Cardiac muscle cell (in vitro differentiated cells and primary cell): Measurements from ENCODE around the gene ABHD16B. TPM values are rescaled to one million over a fixed set of nuclear protein-coding genes. Genes with fewer than 3 reads are reported as not detected.

Experiments
- DNase-seq, 2 donors: peaks; one replicate each; pipeline versions ENCODE4 v3.0.0 to v3.0.0-alpha.2; 2010 to 2017; ENCODE audit warnings: low read depth in 1 of 2, low spot score in 1 of 2
- H3K27ac ChIP-seq: fragments of 200-600 bp; sonication (generic); 2 replicates; pipeline ENCODE4 v1.5.1; 2016
- H3K27me3 ChIP-seq: fragments of 200-600 bp; sonication (generic); 2 replicates; pipeline ENCODE4 v1.6.0; 2016; ENCODE audit warnings: control low read depth
- H3K36me3 ChIP-seq: fragments of 200-600 bp; sonication (generic); 2 replicates; pipeline ENCODE4 v1.5.1; 2016; ENCODE audit warnings: control low read depth
- H3K4me1 ChIP-seq: fragments of 200-600 bp; sonication (generic); 2 replicates; pipeline ENCODE4 v1.8.1; 2017; ENCODE audit warnings: low read depth, mild to moderate bottlenecking, mixed run types
- H3K4me3 ChIP-seq: fragments of 200-600 bp; sonication (generic); 2 replicates; pipeline ENCODE4 v1.5.1; 2016; ENCODE audit warnings: mild to moderate bottlenecking
- H3K9me3 ChIP-seq: fragments of 200-600 bp; sonication (generic); 2 replicates; pipeline ENCODE4 v1.5.1; 2017; ENCODE audit warnings: low read depth, mild to moderate bottlenecking, control low read depth
- polyA plus RNA-seq: library from polyadenylated mRNA; unstranded; fragments of >200 nt; fragmentation: Nextera tagmentation; extraction: Ambion mirVana; gene quantifications from 2 replicates; pipeline ENCODE4 v1.2.1, GENCODE V29; 2016
- total RNA-seq: library from RNA; depleted of rRNA; stranded (reverse); fragments of >200 nt; gene quantifications from 2 replicates; pipeline ENCODE4 v1.2.3, GENCODE V29; 2016
- TF ChIP-seq, protein P1 (sequence below): IDR thresholded peaks from 2 replicates; pipeline ENCODE4 v1.5.1; 2012; ENCODE audit warnings: low read depth, mild to moderate bottlenecking, low read length

Gene ABHD16B
- total and polyA plus RNA-seq, 2 experiments from 2014 or later: 3.4 TPM; not detected in 1

DNA sequence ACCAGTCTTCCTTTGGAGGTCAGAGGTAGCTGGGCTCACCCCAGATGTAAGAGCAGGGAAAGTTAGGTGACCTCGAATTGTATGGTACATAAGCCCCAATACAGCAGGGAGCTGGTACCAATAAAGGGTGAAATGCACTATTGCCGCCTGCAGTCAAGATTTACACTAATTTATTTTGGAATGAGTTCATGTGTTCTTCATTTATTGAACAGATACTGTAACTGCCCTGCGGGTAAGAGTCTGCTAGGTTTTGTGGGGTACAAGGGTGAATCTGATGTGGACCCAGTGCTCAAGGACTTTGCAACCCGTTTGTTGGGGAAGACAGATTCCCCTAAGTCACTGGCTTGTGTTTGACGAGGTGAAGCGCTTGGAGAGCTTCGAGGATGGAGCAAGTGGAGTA, 31.1 kb downstream of the ABHD16B start:
- Histone ChIP-seq H3K4me1 (peaks cover 12% of the 10 kb centered on the region), H3K27ac (no peak overlapping the region), H3K4me3 (no peak overlapping the region), H3K9me3 (no peaks in the 10 kb centered on the region), H3K27me3 (no peaks in the 10 kb centered on the region), H3K36me3 (peaks cover 20% of the 10 kb centered on the region)
- DNase-seq: no peak
- TF ChIP-seq, protein P1, sequence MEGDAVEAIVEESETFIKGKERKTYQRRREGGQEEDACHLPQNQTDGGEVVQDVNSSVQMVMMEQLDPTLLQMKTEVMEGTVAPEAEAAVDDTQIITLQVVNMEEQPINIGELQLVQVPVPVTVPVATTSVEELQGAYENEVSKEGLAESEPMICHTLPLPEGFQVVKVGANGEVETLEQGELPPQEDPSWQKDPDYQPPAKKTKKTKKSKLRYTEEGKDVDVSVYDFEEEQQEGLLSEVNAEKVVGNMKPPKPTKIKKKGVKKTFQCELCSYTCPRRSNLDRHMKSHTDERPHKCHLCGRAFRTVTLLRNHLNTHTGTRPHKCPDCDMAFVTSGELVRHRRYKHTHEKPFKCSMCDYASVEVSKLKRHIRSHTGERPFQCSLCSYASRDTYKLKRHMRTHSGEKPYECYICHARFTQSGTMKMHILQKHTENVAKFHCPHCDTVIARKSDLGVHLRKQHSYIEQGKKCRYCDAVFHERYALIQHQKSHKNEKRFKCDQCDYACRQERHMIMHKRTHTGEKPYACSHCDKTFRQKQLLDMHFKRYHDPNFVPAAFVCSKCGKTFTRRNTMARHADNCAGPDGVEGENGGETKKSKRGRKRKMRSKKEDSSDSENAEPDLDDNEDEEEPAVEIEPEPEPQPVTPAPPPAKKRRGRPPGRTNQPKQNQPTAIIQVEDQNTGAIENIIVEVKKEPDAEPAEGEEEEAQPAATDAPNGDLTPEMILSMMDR: no peak

DNA sequence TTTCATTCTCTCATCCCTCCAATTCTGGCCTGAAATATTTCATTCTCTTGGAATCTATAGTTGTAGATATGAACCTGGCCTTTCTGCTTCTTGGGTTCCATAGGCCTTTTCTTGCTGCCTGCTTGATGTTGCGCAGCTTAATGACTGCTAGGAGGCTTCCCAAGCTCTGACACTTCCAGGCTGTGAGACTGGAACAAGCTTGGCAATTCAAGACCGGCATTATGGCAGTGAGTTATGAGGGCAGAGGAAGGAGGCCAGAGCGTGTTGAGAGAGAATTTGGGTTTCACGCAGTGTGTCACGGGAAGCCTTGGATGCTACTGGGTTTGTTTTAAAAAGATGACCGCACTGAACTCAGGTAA, 32.7 kb downstream of the ABHD16B start:
- Histone ChIP-seq H3K9me3 (no peaks in the 10 kb centered on the region), H3K27me3 (no peaks in the 10 kb centered on the region), H3K36me3 (peaks cover 16% of the 10 kb centered on the region), H3K27ac (no peak overlapping the region), H3K4me3 (peak overlapping the region; percentile 55), H3K4me1 (peaks cover 12% of the 10 kb centered on the region)
- no peak for DNase-seq
- TF ChIP-seq, protein P1: no peak

DNA sequence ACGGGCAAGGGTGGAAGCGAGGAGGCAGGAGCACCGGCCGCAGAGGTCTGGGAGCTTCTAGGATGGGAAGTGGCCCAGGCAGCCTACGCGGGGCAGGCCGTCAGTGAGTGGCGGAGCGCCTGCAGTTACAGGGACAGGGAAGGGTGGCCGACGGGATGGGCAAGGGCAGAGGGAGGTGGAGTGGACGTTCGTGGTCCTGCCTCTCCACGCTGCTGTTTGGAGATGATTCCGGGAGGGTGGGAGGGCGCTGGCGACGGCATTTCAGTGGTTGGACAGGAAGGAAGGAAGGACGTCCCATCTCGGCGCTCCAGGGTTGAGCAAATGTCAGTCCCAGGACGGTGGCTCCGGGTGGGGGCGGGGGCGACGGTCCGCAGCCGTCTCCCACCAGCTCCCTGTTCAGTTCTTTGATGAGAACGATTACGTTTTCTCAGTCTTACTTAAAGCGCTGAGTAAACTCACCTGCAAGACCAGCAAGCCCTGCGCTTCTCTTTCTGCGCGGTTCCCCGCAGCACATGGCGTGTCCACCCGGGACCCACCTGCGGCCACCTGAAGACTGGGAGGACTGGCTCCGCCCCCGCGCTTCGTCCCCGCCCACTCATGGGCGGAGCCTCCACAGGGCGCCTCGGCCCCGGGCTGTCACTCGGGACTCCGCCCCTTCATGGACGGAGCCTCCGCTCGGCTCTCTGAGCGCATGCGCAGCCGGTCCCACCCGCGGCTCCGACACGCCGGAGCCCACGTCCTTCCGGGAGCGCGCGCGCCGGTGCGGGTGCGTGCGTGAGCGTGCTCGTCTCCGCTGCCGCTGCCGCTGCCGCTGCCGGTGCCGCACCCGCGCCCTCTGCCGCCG, 33.3 kb downstream of the ABHD16B start, which contains the start of gene DNAJC5:
Gene DNAJC5 (plus strand): TSS at position 769 of the 844 bp plus-strand sequence. CDS start 33,220 bp downstream, outside the sequence.
- H3K9me3 ChIP-seq: no peaks in the 10 kb centered on the region
- H3K4me1 ChIP-seq: peaks cover 12% of the 10 kb centered on the region
- peaks cover 15% of the 10 kb centered on the region for H3K36me3 ChIP-seq
- peak within 1 kb of the TSS; percentile 55 for H3K4me3 ChIP-seq
- DNase-seq: peak; percentile 94 to 95
- H3K27ac ChIP-seq: peak within 1 kb of the TSS; percentile 44
- TF ChIP-seq, protein P1: no peak
- H3K27me3 ChIP-seq: no peaks in the 10 kb centered on the region

- no peak for DNase-seq
- no peaks in the 10 kb centered on the region for H3K27me3 ChIP-seq
- TF ChIP-seq, protein P1: no peak
- peak overlapping the region; percentile 55 for H3K4me3 ChIP-seq
- peaks cover 9% of the 10 kb centered on the region for H3K36me3 ChIP-seq
- H3K4me1 ChIP-seq: peaks cover 12% of the 10 kb centered on the region
- H3K9me3 ChIP-seq: no peaks in the 10 kb centered on the region
- H3K27ac ChIP-seq: peak overlapping the region; percentile 44
Measured at GRCh38 chr20:63895202-63895951, 34.1 kb downstream of the ABHD16B start.

GRCh38 chr20:63895952-63896263, 34.6 kb downstream of the ABHD16B start:
- H3K27me3 ChIP-seq: no peaks in the 10 kb centered on the region
- DNase-seq: peak in 1 of 2 donors; percentile 27
- peaks cover 3% of the 10 kb centered on the region for H3K36me3 ChIP-seq
- TF ChIP-seq, protein P1: no peak
- peak overlapping the region; percentile 55 for H3K4me3 ChIP-seq
- no peaks in the 10 kb centered on the region for H3K9me3 ChIP-seq
- peak overlapping the region; percentile 44 for H3K27ac ChIP-seq
- H3K4me1 ChIP-seq: peaks cover 12% of the 10 kb centered on the region
